GM12872 (cell line): ENCODE results near the gene SFXN2.

Source experiments
- TF ChIP-seq, protein P1 (sequence below): IDR thresholded peaks from 3 replicates; pipeline ENCODE4 v1.5.1; 2011; ENCODE audit warnings: low read depth, mild to moderate bottlenecking, low read length, moderate library complexity; ENCODE audit not compliant: insufficient read depth

SFXN2 gene

DNA sequence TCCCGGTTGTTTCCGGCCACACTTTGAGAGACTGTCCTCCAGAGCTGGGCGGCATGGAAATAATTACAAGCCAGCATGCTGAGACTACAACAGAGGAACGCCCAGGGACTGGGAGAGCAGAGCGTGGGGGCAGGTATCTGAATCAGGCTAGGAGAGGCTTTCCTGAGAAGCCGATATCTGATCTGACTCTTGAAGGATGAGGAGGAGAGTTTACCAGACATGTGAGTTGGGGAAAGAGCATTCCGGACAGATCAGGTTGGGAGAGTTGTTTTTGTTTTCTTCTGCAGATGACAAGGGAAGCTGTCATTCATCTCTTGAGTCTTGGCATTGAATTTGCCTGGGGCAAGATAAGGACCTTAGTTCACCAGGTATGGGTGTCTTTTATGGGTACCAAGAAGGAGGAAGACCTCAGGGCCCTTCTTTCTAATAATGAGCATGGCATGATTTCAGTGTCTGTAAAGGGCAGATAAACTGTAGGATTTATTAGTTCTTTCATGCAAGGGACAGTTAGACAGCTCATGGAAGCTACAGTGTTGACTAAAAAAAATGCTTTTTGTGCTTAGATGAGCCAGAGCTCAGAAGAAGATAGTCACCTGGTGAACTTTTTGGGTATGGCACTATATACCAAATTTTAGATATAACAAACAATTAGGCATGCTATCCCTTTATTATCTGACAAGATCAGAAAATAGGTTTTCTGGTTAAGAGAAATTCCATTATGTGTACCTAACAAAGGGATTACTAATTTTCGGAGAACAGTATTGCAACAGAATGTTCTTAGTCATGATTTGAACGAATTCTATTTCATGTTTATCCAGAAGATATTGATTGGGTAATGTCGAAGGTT lies 65.5 kb downstream of the SFXN2 start:
- TF ChIP-seq, protein P1, sequence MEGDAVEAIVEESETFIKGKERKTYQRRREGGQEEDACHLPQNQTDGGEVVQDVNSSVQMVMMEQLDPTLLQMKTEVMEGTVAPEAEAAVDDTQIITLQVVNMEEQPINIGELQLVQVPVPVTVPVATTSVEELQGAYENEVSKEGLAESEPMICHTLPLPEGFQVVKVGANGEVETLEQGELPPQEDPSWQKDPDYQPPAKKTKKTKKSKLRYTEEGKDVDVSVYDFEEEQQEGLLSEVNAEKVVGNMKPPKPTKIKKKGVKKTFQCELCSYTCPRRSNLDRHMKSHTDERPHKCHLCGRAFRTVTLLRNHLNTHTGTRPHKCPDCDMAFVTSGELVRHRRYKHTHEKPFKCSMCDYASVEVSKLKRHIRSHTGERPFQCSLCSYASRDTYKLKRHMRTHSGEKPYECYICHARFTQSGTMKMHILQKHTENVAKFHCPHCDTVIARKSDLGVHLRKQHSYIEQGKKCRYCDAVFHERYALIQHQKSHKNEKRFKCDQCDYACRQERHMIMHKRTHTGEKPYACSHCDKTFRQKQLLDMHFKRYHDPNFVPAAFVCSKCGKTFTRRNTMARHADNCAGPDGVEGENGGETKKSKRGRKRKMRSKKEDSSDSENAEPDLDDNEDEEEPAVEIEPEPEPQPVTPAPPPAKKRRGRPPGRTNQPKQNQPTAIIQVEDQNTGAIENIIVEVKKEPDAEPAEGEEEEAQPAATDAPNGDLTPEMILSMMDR = no peak

DNA sequence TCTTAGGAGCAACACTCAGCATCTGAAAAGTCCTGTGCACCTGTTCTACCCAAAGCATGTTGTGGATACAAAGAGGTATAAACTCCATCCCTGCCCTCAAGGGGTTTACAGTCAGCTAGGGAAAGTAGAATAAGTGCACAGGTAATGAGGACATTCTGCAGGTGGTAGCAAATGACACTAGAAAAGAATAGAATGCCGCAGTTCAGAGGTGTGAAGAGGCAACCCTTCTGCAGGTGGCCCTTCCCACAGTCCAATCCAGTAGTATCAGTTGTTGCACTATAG lies 66.0 kb downstream of the SFXN2 start:
- TF ChIP-seq, protein P1 = no peak

DNA sequence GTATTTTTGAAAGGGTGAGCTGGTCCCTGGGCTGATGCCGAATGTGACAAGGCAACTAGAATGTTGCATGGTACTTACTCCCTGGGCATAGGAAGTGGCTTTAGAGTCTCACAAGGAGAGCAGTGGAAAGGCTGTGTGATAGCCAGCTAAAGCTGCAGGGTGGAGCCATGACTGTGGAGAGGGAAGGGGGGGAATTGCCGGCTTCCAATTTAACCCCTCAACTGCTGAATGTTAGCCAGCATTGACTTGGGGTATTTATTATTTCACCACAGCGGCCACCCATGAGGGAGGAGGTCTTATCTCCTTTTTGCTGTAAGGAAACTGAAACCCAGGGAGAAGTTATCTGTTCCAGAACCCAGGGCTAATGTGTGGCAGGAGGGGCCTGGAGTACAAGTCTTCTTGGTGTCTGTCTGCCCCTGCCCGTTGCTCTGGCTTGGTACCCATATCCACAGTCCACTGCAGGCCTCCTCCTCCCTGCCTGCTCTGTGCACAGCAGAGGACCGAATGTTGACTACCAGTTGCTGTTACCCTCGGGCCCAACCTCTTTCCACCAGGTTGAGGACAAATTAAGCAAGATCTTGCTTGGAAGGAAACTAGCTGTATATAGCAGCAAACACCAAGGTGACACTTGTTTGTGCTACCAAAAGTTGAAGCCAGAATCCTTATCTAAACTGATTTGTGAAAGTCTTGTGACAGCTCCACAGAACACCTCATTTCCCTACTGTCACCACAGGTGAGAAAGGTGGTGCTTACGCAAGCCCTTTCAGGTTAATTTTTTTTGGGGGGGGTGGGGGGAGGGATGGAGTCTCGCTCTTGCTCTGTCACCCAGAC lies 66.9 kb downstream of the SFXN2 start:
- TF ChIP-seq, protein P1 = no peak

DNA sequence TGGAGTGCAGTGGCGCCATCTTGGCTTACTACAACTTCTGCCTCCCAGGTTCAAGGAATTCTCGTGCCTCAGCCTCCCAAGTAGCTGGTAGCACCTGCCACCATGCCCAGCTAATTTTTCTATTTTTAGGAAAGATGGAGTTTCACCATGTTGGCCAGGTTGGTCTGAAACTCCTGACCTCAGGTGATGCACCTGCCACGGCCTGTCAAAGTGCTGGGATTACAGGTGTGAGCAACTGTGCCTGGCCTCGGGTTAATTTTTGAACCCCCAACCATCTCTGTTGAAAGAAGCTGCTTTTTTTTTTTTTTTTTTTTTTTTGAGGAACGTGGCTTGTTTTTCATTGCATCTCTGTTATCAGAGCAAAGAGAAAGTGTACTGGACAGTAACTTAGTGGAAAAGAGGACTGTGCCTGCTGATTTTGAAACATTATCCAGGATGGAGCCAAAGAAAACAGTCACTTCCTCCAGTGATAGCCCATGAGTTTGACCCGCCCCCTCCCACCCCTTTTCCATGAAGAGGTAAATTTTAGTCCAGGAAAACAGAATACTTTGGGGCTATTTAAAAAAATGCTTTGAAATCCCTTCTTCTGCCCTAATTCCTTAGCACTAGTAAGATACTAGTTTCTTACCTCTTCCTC lies 67.6 kb downstream of the SFXN2 start:
- TF ChIP-seq, protein P1 = no peak

DNA sequence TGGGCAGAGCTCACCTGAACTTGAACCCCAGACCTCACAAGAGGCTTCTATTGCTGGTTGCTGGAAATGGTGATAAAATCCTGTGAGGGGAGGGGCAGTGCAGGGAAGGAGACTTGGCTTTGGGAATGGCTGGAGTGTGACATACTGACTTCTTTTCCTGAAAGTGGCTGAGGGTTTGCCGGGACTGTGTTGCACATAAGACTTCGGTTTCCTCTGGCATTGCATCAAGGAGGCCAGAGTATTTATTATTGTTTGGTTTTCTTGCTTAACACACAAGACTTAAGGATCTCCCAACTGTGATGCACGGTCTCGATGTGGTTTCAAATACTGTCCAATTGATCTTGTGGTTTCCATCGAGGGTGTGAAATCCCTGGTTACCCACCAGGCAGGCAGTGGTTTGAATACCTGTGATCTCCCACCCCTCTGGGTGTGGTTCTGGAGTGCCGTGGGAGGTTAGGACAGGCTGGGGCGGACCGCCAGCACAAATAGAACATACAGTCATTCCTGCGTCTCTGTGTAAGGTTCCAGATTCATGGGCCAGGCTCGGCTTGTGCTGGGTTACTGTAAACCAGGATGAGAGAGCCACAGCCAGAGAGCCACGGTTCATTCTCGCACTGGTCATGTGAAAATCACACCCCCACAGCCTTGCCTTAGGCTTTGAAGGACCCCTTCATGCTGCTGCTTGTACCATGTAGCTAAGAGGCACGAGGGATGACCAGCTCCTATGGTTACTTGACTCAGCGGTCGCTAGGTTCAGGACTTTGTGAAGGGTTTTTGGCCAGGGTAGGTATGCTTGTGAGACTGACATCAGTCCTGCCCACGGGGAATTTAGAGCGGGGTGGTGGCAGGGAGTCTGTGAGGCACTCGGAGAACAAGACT lies 68.5 kb downstream of the SFXN2 start:
- TF ChIP-seq, protein P1 = no peak

DNA sequence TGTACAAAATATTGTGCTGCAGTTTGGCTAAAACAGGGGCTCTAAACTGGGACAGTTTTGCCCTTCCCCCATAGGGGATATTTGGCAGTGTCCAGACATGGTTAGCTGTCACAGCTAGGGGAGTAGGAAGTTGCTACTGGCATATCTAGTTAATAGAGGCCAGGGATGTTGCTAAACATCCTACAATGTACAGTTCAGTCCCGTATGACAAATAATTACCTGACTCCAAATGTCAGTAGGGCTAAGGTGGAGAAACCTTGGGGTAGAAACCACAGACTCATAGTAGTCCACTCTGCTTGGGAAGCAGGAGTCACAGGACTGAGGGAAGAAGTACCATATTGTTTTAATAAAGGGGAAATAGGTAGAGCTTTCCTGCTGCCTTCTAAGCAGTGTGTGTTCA lies 69.1 kb downstream of the SFXN2 start:
- TF ChIP-seq, protein P1 = no peak
